ENCODE results near the gene SEH1L.
"Not testable (repeated sequence)": the region's sequence is repeated elsewhere in the genome, so short reads cannot be mapped to it uniquely, and the experiment has no call there.

The SEH1L gene, protein sequence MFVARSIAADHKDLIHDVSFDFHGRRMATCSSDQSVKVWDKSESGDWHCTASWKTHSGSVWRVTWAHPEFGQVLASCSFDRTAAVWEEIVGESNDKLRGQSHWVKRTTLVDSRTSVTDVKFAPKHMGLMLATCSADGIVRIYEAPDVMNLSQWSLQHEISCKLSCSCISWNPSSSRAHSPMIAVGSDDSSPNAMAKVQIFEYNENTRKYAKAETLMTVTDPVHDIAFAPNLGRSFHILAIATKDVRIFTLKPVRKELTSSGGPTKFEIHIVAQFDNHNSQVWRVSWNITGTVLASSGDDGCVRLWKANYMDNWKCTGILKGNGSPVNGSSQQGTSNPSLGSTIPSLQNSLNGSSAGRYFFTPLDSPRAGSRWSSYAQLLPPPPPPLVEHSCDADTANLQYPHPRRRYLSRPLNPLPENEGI

DNA sequence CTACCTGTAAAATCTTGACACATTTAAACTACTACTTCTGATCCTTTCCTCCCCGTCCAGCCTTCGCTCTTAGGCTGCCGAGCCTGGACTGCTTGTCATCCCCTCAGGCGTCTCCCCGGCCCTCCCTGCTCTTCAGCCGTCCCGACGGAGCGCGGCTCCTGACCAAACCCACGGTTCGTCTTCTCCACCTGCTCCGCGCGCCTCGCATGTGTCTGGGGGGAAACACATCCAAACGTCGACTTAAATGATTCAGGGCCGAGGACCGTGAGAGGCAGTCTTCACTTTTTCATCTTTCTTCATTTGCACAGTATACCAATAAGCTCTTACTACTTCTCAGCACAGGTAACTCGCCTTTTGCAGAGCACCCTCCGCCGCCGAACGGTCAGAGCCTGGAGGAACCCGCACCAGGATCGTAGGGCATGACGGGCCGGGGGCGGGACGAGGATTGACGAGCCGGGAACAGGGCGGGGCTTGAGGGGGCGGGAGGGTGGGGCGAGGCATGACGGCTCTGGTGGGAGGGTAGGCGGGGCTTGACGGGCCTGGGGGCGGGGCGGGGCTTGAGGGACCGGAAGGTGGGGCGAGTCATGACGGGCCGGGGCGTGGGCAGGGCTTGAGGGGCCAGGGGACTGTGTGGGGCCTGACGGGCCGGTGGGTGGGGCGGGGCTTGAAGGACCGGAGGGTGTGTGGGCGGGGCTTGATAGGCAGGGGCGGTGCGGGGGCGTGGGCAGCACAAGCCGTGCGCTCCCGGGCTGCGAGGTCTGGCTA, at the start of gene SEH1L:
Gene SEH1L, plus strand, starts transcription at position 727 of the 765 bp plus-strand sequence. CDS start 111 bp downstream, outside the sequence.
- TF ChIP-seq, protein P1, sequence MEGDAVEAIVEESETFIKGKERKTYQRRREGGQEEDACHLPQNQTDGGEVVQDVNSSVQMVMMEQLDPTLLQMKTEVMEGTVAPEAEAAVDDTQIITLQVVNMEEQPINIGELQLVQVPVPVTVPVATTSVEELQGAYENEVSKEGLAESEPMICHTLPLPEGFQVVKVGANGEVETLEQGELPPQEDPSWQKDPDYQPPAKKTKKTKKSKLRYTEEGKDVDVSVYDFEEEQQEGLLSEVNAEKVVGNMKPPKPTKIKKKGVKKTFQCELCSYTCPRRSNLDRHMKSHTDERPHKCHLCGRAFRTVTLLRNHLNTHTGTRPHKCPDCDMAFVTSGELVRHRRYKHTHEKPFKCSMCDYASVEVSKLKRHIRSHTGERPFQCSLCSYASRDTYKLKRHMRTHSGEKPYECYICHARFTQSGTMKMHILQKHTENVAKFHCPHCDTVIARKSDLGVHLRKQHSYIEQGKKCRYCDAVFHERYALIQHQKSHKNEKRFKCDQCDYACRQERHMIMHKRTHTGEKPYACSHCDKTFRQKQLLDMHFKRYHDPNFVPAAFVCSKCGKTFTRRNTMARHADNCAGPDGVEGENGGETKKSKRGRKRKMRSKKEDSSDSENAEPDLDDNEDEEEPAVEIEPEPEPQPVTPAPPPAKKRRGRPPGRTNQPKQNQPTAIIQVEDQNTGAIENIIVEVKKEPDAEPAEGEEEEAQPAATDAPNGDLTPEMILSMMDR (conservative IDR thresholded peaks at IDR 0.05): no peak
- H3K27ac ChIP-seq: peak within 1 kb of the TSS; percentile 88

DNA sequence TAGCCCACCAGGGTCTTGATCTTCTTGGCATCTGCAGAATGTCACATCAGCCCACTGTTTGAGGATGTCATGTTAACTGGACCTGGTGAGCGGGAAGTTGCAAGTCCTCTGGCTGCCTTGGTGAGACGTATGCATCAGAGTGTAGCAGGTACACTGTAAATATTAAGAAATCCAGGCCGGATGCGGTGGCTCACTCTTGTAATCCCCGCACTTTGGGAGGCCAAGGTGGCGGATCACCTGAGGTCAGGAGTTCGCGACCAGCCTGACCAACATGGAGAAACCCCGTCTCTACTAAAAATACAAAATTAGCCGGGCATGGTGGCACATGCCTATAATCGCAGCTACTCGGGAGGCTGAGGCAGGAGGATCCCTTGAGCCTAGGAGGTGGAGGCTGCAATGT, 46.6 kb upstream of the SEH1L start:
- not testable (repeated sequence) for H3K27ac ChIP-seq

DNA sequence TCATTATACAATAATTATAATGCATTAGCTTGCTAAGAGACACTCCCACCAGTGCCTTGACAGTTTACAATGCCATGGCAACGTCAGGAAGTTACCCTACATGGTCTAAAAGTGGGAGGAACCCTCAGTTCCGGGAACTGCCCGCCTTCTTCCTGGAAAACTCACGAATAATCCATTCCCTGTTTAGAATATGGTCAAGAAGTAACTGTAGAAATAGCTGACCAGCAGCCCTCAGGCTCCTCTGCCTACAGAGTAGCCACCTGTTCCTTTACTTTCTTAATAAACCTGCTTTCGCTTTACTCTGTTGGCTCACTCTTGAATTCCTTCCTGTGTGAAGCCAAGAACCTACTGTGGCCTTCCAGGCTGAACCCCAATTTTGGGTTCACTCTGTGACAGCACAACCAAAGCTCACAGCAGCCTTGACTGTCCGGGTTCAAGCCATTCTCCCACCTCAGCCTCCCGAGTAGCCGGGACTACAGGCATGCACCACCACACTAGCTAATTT, 43.7 kb upstream of the SEH1L start:
- TF ChIP-seq, protein P1 (conservative IDR thresholded peaks at IDR 0.05): no peak
- H3K27ac ChIP-seq: no peak overlapping the region

DNA sequence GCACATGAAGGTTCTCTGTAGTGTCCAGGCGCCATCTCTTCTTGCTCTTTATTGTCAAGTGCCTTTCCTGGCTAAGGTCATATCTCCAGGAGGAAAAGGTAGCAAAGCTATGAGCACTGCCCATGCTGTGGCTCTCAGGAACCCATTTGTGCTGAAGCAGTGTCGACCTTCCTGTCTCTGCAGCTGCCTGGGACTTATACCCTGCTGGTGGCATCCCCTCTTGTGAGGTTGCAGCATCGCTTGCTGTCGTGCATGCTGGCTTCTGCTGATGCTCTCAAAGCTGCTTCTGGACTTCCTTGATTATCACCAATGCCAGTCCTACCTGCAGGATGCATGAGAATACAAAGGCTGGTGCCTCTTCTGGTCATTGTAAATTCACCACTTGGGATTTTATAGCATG, 41.7 kb upstream of the SEH1L start:
- H3K27ac ChIP-seq: no peak overlapping the region
- TF ChIP-seq, protein P1 (conservative IDR thresholded peaks at IDR 0.05): no peak

DNA sequence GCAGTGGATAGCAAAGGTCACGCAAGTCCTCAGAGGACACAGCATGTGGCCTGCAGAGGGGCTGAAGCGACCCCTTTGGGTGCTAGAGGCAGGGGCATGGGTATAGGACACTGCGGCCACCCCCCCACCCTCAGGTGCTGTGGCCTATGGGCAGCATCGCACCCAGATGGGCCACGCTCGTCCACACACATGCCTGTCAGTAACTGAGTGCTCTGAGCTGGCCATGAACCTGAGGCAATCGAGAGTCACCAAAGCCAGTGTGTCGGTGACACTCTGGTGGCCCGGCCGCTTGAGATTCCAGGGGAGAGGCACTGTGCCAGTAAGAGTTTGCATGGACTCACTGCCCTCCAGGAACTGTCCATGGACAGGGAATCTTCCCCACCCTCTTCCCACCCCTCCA, 41.0 kb upstream of the SEH1L start:
- no peak overlapping the region for H3K27ac ChIP-seq
- TF ChIP-seq, protein P1 (conservative IDR thresholded peaks at IDR 0.05): no peak

DNA sequence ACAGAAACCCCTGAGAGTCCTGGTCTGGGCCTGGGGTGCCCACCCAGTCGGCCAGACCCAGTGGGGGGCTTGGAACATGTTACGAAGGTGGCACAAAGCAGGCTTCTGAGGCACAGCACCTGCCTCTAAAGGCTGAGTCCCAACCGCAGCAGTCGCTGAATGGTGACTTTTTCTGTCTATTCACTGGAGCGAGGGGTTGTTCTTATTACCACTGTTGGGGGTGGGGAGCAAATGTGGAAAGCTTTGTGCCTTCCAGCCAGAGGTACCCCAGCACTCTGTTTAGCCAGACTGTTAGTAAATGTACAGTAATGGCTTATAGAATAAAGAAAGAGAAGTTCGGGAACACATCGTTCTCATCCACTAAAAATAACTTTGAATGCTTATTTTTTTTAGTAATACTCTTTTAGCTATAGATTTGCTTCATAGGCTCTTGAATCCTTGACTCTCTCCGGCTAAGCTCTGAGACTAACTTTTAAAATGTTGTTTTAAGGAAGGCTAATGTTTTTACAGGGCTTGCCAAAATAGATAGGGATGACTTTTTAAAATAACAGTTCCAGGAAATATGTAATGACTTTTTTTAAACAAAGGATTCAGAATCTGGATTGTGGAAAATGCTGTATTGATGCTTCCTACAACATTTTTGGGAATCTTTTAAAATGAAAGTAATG, 40.4 kb upstream of the SEH1L start:
- TF ChIP-seq, protein P1 (conservative IDR thresholded peaks at IDR 0.05): no peak
- H3K27ac ChIP-seq: no peak overlapping the region

DNA sequence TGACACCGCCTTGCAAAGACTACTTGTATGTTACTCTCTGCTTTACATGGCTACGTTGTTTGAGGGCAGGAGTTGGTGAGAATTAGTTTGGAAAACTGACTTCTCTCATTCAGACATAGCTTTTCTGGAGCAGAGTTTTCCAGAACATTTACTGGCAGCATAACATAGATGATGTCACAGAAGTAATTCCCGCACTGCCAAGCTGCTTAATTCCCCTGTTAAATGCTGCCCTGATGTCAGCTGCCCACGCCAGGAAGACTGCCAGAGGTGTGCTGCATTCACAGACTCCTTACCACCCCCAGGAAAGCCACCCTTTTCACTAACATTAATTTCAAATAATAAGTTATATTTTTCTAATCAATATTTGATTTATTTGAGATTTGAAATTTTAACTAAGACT, 39.1 kb upstream of the SEH1L start:
- no peak overlapping the region for H3K27ac ChIP-seq
- TF ChIP-seq, protein P1 (conservative IDR thresholded peaks at IDR 0.05): no peak

Measured in VCaP (cell line).